Placental epithelial cell (primary cell): ENCODE results near the gene PDE3A. TPM values are rescaled to one million over a fixed set of nuclear protein-coding genes. Genes with fewer than 3 reads are reported as not detected.

ENCODE experiments used
- total RNA-seq: library from RNA; depleted of rRNA; stranded (reverse); fragments of >200 nt; gene quantifications from 2 replicates; pipeline ENCODE4 v1.2.3, GENCODE V29; 2012

PDE3A gene
- 12.8 and 33.4 TPM in 2 replicates for total RNA-seq

DNA sequence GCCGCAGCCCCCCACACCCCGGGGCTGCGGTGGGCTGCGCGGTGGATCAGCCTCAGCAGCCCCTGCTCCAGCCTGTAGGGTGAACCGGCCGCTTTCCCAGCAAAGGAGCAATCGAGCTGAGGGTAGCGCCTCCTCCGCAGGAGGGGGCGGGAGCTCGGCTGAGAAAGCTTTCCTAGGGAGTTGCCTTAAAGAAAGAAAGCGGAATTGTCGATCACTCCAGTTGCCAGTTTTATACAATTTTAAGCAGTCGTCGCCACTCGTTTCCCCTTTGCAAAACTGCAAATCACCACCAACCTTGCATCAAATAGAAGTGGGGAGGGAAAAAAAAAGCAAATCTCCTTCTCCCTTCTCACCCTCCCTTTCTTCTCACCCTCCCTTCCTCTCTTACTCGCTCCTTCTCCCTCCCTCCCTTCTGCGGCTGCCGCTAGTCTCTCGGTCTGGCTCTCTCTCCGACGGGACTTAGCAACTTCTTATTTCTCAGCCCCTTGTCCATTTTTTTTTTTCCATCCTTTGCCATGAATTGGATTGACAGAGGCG, at the start of gene PDE3A:
PDE3A (plus strand) TSS at position 424 of the 537 bp plus-strand sequence. CDS start 748 bp downstream, outside the sequence.

DNA sequence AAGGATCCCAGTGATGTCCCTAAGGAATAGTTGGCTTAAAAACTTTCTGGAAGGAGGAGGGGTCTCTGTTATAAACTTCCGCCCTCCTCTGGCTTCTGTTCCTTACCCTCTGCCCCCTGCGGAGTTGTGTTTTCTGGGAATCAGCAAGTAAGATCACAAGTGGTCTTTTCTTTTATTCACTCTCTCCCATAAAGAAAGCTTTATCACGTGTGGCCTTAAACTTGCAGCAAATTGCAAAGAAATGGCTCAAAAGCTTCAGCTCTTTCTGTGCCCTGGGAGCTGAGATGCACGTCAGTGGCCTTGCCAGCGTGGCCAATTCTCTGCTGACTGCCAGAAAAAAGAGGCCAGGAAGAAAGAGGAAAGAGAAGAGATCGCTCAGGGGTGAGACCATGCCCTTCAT, 326.9 kb downstream of the PDE3A start, which contains the start of gene SLCO1C1:
SLCO1C1 (plus strand) TSS at position 101 of the 400 bp plus-strand sequence. CDS start 4,245 bp downstream, outside the sequence.

